NCI-H748 (cell line): ENCODE data around the gene TOR4A.

Source experiments
- DNase-seq: peaks from one replicate; lab custom pipeline; 2025; ENCODE audit not compliant: unreplicated experiment; lab: John Stamatoyannopoulos, UW

The TOR4A gene

DNA sequence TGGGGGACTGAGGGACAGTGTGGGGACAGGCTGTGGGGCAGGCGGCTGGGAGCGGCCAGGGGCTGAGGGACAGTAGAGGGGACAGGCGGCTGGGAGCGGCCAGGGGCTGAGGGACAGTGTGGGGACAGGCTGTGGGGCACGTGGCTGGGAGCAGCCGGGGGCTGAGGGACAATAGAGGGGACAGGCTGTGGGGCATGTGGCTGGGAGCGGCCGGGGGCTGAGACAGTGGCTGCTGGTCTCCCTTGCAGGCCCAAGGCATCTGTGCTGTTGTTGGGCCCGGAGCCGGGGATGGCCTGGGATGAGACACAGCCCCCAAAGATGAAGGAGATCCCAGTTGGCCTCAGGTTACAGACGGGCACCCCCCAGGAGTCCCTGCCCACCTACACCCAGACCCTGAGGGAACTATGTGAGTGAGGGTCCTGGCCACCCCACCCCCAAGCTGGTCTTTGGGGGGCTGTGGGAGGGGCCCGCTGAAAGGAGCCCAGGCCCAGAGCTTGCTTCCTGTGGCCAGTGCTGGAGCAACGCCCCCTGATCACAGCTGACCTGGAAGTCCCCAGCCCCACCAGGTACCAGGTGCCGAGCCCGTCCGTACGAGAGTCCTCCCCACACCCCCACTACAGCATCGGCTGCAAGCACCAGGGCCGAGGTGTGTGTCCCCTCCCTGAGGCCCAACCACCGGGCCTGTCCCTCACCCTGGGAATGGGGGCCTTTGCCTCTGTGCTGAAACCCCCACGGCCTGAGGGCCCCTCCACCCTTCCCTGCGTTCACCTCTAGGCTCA is 25.8 kb upstream of the TOR4A start:
- DNase-seq: no peak

- DNase-seq: peak; percentile 46
Observed at GRCh38 chr9:137252555-137253506, 24.7 kb upstream of the TOR4A start.

GRCh38 chr9:137253717-137254623 is 23.6 kb upstream of the TOR4A start:
- no peak for DNase-seq

- DNase-seq: peak; percentile 89
Observed at GRCh38 chr9:137254624-137255447, 22.7 kb upstream of the TOR4A start, which contains the start of gene NELFB. NELFB (plus strand) TSS chr9:137255327.

DNA sequence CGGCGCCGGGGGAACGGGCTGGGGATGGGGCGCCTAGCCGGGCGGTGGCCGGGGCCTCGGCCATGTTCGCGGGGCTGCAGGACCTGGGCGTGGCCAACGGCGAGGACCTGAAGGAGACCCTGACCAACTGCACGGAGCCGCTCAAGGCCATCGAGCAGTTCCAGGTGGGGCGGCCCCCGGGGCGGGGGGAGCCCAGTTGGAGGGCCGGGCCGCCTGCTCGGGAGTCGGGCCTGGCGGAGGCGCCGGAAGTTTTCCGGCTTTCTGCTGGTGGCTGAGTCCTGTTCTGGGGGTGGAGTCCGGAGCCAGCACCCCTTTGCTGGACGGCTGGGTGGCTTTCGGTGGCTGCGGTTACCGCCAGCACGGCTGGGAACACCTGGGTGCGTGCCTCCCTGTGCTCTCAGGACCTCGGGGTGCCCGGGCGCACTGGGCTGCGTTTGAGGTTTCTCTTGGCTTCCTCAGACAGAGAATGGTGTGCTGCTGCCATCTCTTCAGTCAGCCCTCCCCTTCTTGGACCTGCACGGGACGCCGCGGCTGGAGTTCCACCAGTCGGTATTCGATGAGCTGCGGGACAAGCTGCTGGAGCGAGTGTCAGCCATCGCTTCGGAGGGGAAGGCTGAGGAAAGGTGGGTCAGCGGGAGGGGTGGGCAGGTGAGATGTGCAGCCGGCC is 21.9 kb upstream of the TOR4A start:
- peak; percentile 77 for DNase-seq

DNA sequence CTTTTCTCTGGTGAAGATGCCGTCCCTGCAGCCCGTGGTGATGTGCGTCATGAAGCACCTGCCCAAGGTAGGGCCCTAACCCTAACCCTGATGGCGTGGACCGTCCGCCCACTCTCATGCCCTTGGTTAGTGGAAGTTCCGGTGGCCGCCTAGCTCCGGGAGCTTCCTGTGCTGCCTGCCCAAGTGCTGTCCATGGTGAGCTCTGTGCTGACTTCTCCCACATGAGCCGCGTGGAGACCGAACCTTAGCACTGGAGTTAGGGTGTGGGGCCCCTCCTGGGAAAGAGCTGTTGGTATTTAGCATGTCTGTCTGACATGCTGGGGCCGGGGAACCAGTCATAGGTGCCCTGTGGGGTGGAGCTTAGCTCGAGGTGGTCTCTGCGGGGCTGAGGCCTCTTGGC is 21.2 kb upstream of the TOR4A start:
- DNase-seq: no peak

DNA sequence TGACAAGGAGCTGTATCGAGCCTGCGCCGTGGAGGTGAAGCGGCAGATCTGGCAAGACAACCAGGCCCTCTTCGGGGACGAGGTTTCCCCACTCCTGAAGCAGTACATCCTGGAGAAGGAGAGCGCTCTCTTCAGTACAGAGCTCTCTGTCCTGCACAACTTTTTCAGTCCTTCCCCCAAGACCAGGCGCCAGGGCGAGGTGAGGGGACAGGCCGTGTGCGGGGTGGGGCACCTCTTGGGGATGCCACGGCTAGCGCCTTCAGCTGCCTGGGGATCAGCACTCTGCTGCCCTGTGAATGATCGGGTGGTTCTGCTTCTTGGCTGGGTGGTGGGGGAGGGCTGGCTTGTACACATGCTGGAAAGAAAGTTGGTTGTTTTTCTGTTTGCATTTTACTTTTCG is 20.7 kb upstream of the TOR4A start:
- no peak for DNase-seq

GRCh38 chr9:137262173-137262908 is 15.2 kb upstream of the TOR4A start:
- peak; percentile 35 for DNase-seq

DNA sequence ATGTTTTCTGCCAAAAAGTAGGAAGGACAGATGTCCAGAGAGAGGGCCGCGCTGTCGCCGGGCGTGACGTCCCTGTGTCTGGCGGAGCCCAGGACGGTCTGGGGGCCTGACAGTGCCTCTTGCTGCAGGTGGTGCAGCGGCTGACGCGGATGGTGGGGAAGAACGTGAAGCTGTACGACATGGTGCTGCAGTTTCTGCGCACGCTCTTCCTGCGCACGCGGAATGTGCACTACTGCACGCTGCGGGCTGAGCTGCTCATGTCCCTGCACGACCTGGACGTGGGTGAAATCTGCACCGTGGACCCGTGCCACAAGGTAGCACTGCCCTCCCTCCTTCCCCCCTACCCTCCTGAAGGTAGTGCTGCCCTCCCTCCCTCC is 14.6 kb upstream of the TOR4A start:
- no peak for DNase-seq

- DNase-seq: no peak
Observed at GRCh38 chr9:137263506-137263905, 14.0 kb upstream of the TOR4A start.

GRCh38 chr9:137264067-137264466 is 13.5 kb upstream of the TOR4A start:
- DNase-seq: no peak

DNA sequence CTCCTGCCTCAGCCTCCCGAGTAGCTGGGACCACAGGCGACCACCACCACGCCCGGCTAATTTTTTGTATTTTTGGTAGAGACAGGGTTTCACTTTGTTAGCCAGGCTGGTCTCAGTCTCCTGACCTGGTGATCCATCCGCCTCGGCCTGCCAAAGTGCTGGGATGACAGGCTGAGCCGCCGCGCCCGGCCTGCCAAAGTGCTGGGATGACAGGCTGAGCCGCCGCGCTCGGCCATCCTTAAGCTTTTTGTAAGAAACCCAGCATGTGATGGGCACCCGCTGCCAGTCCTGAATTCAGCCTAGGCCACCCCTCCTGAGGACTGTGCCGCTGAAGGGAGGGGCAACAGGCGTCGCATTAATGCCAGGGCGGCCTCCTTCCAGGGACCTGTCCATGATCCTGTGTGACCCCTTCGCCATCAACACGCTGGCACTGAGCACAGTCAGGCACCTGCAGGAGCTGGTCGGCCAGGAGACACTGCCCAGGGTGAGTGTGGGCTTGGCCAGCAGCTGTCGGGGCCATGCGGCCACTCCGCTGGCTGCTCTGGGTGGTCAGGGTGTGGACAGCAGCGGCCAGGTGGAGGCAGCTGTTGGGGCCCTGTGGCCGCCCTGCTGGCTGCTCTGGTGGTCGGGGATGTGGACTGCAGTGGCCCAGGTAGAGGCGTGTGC is 11.9 kb upstream of the TOR4A start:
- no peak for DNase-seq

- DNase-seq: no peak
Observed at GRCh38 chr9:137266162-137266527, 11.4 kb upstream of the TOR4A start.

GRCh38 chr9:137266585-137267453 is 10.7 kb upstream of the TOR4A start:
- no peak for DNase-seq

DNA sequence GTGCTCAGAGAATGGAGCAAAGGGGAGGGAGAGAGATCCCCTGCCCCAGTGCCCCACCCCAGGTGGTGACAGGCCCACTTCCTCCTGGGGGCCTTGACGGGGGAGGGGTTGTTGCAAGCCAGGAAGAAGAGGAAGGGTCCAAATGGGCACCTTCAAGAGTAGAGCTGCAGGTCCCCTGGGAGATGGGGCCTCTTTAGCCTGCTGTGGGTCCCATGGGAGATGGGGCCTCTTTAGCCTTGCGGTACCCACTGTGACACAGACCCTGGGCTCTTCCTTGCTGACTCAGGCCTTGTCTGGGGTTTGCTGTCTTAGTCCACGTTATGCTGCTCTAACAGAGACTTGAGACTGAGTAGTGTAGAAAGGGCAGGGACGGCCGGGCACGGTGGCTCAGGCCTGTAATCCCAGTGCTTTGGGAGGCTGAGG is 9.6 kb upstream of the TOR4A start:
- no peak for DNase-seq

DNA sequence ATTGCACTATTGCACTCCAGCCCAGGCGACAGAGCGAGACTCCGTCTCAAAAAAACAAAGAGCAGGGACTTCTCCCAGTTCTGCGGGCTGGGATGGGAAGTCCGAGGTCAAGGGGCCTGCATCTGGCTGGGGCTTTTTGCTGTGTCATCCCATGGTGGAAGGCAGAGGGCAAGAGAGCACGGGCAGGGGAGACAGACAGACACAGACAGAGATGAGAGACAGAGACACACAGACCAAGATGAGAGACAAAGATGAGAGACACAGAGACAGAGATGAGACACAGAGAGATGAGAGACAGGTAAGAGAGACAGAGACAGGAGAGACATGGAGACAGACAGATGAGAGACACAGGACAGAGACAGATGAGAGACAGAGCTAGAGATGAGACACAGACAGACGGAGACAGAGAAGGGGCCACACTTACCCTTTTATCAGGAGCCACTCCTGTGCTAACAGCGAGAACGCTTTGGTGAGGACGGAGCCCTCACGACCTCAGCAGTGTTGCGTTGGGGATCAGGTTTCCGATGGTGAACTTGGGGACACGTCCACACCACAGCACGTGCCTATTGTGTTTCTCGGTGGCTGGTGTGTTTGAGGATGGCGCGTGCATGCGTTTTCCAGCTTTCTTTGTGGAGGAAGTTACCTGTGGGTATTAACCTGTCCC is 8.9 kb upstream of the TOR4A start:
- no peak for DNase-seq

- no peak for DNase-seq
Observed at GRCh38 chr9:137269231-137269772, 8.2 kb upstream of the TOR4A start.
